ENCODE data around the gene CHCHD4.
"Not testable (repeated sequence)": the region's sequence is repeated elsewhere in the genome, so short reads cannot be mapped to it uniquely, and the experiment has no call there.

Gene CHCHD4

GRCh38 chr3:14133876-14134275, 9.2 kb upstream of the CHCHD4 start:
- no peak for DNase-seq

GRCh38 chr3:14133188-14133800, 8.6 kb upstream of the CHCHD4 start:
- DNase-seq: no peak

DNA sequence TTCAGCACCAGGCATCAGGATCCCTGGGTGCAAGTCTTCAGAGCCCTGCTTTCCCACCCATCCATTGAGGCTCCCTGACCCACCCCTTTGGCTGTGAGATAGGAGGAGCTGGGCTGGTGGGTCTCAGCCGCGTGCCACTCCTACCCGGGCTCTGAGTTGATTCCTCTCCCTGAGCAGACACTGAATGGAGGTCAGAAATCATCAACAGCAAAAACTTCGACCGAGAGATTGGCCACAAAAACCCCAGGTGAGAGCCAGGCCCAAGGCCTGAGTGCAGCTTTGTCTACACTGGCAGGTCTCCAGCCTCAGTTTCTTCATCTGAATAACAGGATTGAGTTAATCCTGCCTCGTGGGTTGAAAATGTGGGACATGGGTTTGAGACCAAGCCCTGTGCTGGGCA, 8.0 kb upstream of the CHCHD4 start:
- DNase-seq: no peak

DNA sequence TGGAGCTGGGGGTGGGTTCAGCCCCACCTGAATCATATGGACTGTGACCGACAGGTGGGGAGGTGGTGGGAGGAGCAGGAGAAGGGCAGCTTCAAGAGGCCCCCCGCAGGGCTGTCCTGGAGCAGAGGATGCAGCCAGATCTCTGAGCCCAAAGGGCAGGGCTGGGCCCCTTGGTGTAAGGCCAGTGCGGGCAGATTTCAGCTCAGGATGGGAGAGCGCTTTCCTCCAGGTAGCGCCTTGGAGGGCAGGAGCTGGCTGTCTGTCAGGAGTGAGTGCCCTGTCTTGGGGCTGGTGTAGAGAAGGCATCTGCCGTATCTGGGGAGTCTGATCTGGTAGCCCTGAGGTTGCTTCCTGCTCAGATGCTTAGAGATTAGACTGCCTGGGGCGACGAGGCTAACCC, 7.5 kb upstream of the CHCHD4 start:
- DNase-seq: no peak

GRCh38 chr3:14131134-14131533, 6.5 kb upstream of the CHCHD4 start:
- DNase-seq: no peak

DNA sequence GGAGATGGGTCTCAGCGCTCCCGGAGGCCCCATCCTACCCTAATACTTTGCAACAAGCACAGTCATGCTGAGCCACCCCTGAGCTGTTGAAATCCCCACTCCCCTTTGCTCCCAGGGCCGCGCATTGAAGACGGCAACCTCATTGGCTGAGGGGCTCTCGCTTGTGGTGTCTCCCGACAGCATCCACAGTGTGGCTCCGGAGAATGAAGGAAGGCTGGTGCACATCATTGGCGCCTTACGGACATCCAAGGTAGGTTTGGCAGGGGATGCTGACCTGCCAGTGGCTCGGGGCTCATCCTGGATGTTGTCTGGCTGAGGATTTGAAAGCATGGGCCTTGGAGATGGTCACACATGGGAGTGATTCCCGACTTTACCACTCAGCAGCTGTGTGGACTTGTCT, 6.0 kb upstream of the CHCHD4 start:
- no peak for DNase-seq

DNA sequence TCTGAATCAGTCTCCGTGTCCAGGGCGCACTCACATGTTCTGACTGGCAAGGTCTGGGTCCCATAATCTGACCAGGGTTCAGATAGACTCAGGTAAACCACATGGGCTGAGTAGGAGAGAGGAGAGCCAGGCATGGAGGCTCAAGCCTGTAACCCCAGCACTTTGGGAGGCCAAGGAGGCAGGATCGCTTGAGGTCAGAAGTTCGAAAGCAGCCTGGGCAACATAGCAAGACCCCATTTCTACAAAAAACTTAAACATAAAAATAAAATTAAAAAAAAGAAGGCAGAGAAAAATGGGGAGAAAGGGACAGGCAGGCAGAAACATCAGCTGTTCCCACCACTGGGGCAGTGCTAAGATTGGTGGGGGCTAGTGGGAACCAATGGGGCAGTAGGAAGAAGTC, 5.6 kb upstream of the CHCHD4 start:
- DNase-seq: no peak

DNA sequence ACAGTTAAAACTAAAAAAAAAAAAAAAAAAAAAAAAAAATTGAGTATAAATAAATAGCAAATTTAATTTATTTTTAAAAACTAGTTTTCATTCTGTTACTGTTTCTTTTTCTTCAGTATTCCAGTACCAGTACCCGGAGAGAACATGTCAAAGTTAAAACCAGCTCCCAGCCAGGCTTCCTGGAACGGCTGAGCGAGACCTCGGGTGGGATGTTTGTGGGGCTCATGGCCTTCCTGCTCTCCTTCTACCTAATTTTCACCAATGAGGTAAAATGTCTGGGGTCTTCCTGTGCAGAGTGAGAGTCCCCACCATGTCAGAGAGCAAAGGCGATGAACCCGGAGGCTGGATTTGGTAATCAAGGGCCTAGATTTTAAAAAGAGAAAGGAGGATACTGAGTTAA, 4.6 kb upstream of the CHCHD4 start:
- no peak for DNase-seq

- DNase-seq: no peak
Observed at GRCh38 chr3:14128724-14129123, 4.1 kb upstream of the CHCHD4 start.

DNA sequence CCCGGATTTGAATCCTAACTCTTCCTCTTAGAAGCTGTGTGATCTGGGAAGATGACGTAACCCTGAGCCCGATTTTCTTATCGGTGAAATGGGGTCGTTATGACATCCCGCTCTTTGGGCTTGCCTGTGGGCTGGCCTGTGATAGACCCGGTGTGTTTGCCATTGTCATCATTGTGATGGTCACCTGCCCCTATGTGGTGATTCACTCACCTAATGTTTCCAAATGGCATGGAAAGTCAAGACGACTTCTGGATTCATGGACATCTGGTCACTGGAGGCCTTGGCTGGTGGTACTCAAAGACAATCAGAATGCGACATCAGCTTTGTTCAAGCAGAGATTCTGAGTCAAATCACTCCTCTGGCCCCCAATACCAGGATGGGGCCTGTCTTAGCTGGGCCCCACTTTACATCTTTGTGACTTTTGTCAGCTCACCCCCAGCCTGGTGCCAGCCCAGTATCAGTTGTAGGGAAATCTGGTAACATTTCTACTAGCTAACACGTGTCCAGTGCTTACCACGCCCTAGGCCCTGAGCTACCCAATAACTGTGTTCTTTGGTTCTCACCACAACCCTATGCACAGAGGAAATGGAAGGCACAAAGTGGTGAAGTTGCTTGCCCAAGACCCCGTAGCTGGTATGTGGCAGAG, 3.0 kb upstream of the CHCHD4 start:
- DNase-seq: no peak

- no peak for DNase-seq
Observed at GRCh38 chr3:14126887-14127505, 2.3 kb upstream of the CHCHD4 start.

DNA sequence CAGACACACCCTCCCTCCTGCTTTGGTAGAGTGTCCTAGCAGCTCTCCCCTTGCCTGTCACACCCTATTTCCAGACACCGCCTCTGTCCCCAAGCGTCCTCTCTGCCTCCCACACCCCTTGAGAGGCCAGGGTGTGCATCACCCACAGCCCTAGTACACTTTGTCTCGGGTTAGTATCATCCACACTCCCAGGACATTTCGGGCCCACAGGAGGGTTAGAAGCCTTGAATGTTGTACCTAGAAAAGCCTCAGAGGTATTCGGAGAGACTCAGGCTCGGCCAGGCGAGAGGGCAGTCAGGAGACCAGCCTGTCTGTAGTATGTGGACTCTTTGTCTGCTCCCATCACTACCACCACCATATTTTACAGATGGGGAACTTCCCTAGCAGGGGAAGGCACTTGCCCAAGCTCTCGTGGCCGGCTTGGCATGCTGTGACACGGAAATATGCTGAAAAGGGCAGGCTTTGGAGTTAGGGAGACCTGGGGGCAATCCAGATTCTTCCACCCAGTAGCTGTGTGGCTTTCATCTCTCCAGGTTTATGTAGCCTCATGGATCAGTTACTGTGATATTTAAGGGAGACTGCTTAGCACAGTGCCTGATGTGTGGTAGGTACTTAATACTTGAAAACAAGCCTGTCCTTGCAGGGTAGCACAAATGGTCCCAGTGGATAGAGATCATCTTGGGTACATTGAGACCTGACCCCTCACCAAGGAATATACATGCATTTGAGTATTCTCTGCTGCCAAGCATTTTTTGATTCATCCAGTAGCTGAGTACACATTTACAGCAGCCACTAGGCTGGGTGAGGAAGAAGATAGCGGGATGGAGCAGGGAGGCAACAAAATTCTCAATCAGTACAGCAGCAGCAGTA, 1.6 kb upstream of the CHCHD4 start:
- no peak for DNase-seq

- peak; percentile 18 for DNase-seq
Observed at GRCh38 chr3:14125193-14126016, 735 bp upstream of the CHCHD4 start.

GRCh38 chr3:14124223-14124614, 451 bp downstream of the CHCHD4 start:
- peak; percentile 8 for DNase-seq

GRCh38 chr3:14123308-14124222, 1.1 kb downstream of the CHCHD4 start:
- DNase-seq: no peak

DNA sequence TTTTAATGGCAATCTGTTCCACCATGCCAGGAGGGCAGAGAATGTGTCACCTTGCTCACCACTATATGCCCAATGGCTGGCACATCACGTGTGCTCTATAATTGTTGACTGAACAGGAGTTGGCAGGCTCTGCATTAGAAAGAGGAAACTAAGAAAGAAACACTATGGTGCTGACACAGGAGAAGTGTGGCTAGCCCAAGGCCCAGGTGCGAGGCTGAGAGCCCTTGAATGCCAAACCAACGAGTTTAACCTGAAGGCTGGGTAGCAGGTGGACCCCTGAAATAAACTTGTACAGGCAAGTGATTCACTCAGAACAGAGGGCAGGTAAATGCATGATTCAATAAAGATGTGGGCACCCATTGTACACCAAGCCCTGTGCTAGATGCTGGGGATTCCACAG, 2.4 kb downstream of the CHCHD4 start:
- no peak for DNase-seq

DNA sequence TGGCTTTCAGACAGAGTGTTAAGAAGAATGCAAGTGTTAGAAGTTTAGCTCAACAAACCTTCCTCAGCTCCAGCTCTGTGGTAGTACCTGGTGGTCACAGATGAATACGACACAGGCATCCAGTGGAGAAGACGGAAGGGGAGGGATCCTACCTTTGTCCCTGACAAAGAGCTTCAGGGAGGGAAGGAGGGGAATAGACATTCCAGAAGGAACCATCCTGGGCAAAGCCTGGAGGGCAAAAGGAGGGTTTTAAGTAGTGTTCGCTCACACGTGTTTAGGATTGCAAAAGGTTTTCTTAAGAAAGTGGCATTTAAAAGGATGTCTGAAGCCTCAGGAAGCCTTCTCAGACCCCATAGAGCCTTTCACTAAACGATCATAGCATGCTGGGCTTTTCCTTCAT, 2.8 kb downstream of the CHCHD4 start:
- no peak for DNase-seq

- DNase-seq: not testable (repeated sequence)
Observed at GRCh38 chr3:14120921-14121448, 3.7 kb downstream of the CHCHD4 start.

DNA sequence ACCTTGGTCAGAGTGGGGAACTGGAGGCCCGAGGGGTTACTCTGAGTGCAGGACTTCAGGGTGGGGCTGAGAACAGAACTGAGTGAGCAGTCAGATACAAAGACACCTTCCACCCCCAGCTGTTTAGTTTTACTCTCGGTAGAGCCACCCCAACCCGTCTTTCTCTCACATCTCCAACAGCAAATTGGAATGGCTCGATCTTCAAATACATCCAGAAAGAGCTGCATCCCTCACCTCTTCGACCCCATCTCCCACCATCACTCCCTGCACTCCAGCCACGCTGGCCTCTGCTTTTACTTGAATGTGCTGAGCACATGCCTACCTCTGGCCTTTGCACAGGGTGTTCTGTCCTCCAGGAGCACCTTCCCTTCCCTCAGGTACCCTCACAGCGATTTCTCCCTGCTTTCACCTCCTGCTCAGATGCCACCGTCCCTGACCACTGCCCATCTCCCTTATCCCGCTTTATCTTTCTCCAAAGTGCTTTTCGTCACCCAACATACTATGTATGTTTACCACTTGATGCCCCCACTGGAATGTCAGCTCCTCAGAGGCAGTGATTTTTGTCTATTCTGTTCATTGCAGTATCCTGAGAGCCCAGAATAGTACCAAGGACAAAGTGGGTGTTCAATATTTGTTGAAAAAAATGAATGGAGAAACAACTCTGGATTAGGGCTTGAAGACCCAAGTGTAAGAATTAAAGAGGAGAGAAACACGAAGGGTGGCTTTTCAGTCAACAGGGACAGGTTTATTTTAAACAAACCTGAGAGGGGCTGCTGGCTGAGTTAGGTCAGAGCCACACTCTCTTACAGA, 4.4 kb downstream of the CHCHD4 start:
- no peak for DNase-seq

DNA sequence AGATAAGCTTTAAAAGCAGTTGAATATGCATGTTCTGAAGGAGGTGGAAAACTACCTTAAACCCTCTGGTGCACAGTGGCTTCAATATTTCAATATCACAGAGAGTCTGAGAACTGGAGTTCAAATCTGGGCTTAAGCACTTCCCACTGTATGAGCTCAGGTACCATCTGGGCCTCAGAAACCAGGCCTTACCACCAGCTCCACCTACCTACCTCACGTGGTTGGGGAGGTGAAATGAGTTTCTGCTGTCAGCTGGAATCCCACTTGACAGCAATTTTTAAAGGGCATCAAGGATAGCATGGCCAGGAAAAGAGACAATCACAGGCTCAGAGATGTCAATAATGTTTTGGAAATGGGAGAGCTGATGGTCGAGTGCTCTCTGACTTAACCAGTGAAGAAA, 5.0 kb downstream of the CHCHD4 start:
- DNase-seq: no peak
